Psoas muscle (tissue), 8 donors: ENCODE measurements around the gene ANKRD33. TPM values are rescaled to one million over a fixed set of nuclear protein-coding genes. Genes with fewer than 3 reads are reported as not detected.

Source experiments
- ATAC-seq, 4 donors: fragments of 200-7000 bp; cut with Tn5 transposase; one replicate each; pipeline ENCODE4 v1.9.1; 2020; ENCODE audit warnings: moderate library complexity in 3 of 4, mild to moderate bottlenecking in 2 of 4
- DNase-seq, 2 donors: peaks; one replicate each; pipeline ENCODE4 v3.0.0-alpha.2; 2020
- H3K27ac ChIP-seq: fragments of 200-600 bp; one replicate; pipeline ENCODE4 v1.8.0; 2022
- H3K27me3 ChIP-seq, 3 donors: fragments of 200-600 bp in 1 of 3; one replicate each; pipeline versions ENCODE4 v1.6.1 to v1.8.0; 2013 to 2022; ENCODE audit warnings: low read length in 2 of 3, mild to moderate bottlenecking in 2 of 3, moderate library complexity in 1 of 3; ENCODE audit not compliant: insufficient read depth in 3 of 3
- H3K36me3 ChIP-seq, 2 donors: fragments of 200-600 bp in 1 of 2; one replicate each; pipeline versions ENCODE4 v1.6.1 to v1.8.0; 2013 to 2022; ENCODE audit warnings: low read depth in 1 of 2, mild to moderate bottlenecking in 1 of 2, moderate library complexity in 1 of 2; ENCODE audit not compliant: insufficient read depth in 1 of 2
- H3K4me1 ChIP-seq: fragments of 200-600 bp; one replicate; pipeline ENCODE4 v1.8.0; 2022
- H3K4me3 ChIP-seq: fragments of 200-600 bp; one replicate; pipeline ENCODE4 v1.8.0; 2022; ENCODE audit warnings: mild to moderate bottlenecking
- H3K9me3 ChIP-seq: fragments of 200-600 bp; one replicate; pipeline ENCODE4 v1.8.0; 2022
- CTCF ChIP-seq: fragments of 200-600 bp; IDR thresholded peaks from one replicate; pipeline ENCODE4 v1.8.0; 2022; ENCODE audit warnings: antibody characterized with exemption
- WGBS, 3 donors: extraction: QIAGEN DNeasy Blood & Tissue Kit; methylation state at CpG; one replicate each; pipeline versions ENCODE4 v1.1.6 to v1.1.7; 2013; 5-methylcytosine and 5-hydroxymethylcytosine counted together
- intact Hi-C, 2 donors: fragments of 100-400 bp; cut with DNase I; formaldehyde crosslinking; loops; one replicate each; pipeline versions ENCODE4 v1.11.0 to v1.14.2; 2022
- polyA plus RNA-seq, 3 donors: library from polyadenylated mRNA; stranded (reverse); fragments of 200-250 nt; gene quantifications; one replicate each; pipeline ENCODE4 v1.2.3, GENCODE V29; 2013
- total RNA-seq, 4 donors: library from RNA; stranded (reverse); fragmentation: NEBNext Ultra II Directional in 2 of 4; extraction: Animal tissue kit (Norgen Biotek cat#: 25700) in 2 of 4; gene quantifications; one replicate each; pipeline versions ENCODE4 v1.2.1 to v1.2.4, GENCODE V29; 2021 to 2023
- donor health status: healthy with polysubstance abuse.
- donor health status: DM: no; HTN: no; CAD: no; lungs with moderate emphysema.
- donor health status: Bipolar disorder and iron deficiency.
- donor health status: healthy.
- donor health status: DM: yes; HTN: yes; CAD: no.
- donor health status: DM: no; HTN: no; CAD: no.
- donor health status: DM: no; HTN: no; CAD: no.
- donor health status: DM: yes; HTN: yes; CAD: no.

ANKRD33 gene
- total and polyA plus RNA-seq, 7 donors = 0.16 TPM; not detected in 6

GRCh38 chr12:51846911-51847642, 40.8 kb upstream of the ANKRD33 start:
- no peaks in the 10 kb centered on the region for H3K9me3 ChIP-seq
- WGBS, 3 donors = 1 to 2% (median 1%) methylated on average over 43 to 59 of the region's 59 CpGs
- intact Hi-C loops = no loop called here
- H3K27ac ChIP-seq = peak overlapping the region; percentile 30
- H3K4me1 ChIP-seq = peaks cover 10% of the 10 kb centered on the region
- H3K36me3 ChIP-seq = no peaks in the 10 kb centered on the region
- no peak for TF ChIP-seq CTCF
- H3K27me3 ChIP-seq = peaks cover 0 to 64% (median 14%) of the 10 kb centered on the region in 3 donors
- ATAC-seq (peak; percentile 38 to 68 (median 48)), DNase-seq (peak in 1 of 2 donors; percentile 55)
- H3K4me3 ChIP-seq = peak overlapping the region; percentile 61

DNA sequence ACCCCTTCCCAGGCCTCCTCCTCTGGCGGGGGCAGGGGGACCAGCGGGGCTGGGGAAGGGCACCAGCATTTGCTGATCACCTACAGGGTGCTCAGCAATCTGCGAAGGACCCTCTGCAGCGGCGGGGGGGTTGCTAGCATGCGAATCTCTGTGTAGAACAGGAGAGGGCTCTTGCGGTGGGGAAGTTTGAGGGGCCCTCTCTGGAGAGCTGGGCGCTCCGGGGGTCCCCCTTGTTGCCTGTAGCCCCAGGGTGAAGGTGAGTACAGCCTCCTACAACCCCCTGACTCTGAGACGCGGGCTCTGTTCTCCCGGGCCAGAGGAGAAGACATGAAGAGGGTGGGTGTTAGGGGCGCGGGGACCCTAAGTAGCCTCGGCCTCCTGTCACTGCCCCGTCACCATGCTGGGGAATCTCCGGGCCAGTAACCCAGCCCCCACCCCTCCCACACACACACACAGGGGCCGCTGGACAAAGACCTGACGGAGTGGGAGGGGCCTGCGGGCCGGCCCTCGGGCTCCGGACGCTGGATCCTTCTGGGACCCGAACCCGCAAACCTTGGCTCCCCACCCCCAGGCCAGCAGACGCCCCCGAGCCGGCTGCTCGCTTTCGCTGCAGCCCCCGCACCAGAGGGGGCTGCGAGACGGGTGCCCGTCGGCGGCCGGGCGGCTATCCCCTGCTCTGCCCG, 40.1 kb upstream of the ANKRD33 start:
- Histone ChIP-seq H3K36me3 (no peaks in the 10 kb centered on the region), H3K27ac (no peak overlapping the region), H3K4me3 (peak overlapping the region; percentile 61), H3K9me3 (no peaks in the 10 kb centered on the region), H3K4me1 (peaks cover 10% of the 10 kb centered on the region), H3K27me3 (peaks cover 0 to 64% (median 14%) of the 10 kb centered on the region in 3 donors)
- TF ChIP-seq CTCF = no peak
- 1 to 3% (median 2%) methylated on average over 27 to 40 of the region's 40 CpGs for WGBS, 3 donors
- intact Hi-C loops = no loop called here
- peak in 1 of 2 donors; percentile 32 for DNase-seq
- ATAC-seq = peak in 2 of 4 donors; percentile 32 to 56

GRCh38 chr12:51848326-51848727, 39.6 kb upstream of the ANKRD33 start, which contains the start of gene FIGNL2:
Gene FIGNL2 (minus strand): TSS chr12:51848718. CDS start chr12:51822413, 26,305 bp downstream.
- intact Hi-C loops = no loop called here
- H3K9me3 ChIP-seq = no peaks in the 10 kb centered on the region
- peak within 1 kb of the TSS; percentile 61 for H3K4me3 ChIP-seq
- H3K4me1 ChIP-seq = peaks cover 10% of the 10 kb centered on the region
- no peak for ATAC-seq
- TF ChIP-seq CTCF = no peak
- H3K27ac ChIP-seq = no peak within 1 kb of the TSS
- DNase-seq = no peak
- no peaks in the 10 kb centered on the region for H3K36me3 ChIP-seq
- 1 to 2% (median 1%) methylated on average over 27 to 51 of the region's 51 CpGs for WGBS, 3 donors
- H3K27me3 ChIP-seq = peaks cover 0 to 62% (median 14%) of the 10 kb centered on the region in 3 donors

DNA sequence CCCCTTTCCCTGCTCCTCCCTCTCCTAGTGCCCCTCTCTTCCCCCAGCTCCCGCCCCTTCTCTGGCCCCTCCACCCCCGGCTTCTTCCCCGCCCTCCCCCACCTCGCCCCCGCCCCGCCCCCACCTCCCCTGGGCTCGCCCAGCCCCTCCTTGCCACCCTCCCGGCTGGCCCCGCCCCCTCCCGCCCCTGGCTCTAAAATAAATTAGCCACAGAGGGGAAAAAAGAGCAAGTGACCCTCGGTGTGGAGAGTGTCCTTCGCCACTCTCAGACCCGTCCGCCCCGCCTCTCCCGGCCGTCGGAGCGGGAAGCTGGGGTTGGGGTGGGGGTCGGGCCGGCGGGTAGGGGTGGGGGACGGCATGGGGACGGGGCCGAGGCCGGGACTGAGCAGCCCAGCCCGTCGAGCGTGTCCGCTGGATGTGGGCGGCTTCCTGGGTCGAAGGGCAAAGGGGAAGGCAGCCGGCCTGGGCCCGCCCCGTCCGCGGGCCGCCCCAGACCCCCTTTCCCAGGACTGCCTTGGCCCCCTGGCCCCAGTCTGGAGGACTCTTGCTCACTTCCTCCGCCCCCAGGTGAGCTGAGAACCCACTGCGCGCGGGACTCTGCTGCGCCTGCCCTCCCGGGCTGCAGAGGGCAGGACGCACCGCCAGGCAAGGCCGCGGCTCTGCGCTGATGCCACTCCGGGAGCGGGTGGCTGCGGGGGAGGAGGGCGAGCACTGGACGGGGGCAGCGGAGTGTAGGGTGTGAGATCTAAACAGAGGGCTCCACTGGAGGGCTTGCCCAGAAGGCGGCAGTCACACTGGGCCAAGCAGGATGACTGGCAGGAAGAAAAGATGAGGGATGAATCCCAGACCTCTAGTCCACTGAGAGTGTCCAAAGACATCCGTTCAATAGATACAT, 38.8 kb upstream of the ANKRD33 start:
- intact Hi-C loops = no loop called here
- peak overlapping the region; percentile 61 for H3K4me3 ChIP-seq
- H3K27me3 ChIP-seq = peaks cover 0 to 62% (median 14%) of the 10 kb centered on the region in 3 donors
- ATAC-seq (peak in 2 of 4 donors; percentile 18 to 22), DNase-seq (peak in 1 of 2 donors; percentile 29)
- H3K4me1 ChIP-seq = peaks cover 10% of the 10 kb centered on the region
- no peak for TF ChIP-seq CTCF
- H3K27ac ChIP-seq = no peak overlapping the region
- WGBS, 3 donors = 38 to 59% (median 38%) methylated on average over 27 to 52 of the region's 57 CpGs
- H3K36me3 ChIP-seq = no peaks in the 10 kb centered on the region
- H3K9me3 ChIP-seq = no peaks in the 10 kb centered on the region
